Smooth muscle cell of the pulmonary artery (primary cell): ENCODE measurements around the gene PRPH2. TPM values are rescaled to one million over a fixed set of nuclear protein-coding genes. Genes with fewer than 3 reads are reported as not detected.

Source experiments
- total RNA-seq: library from RNA; depleted of rRNA; stranded (reverse); fragments of >200 nt; gene quantifications from 2 replicates; pipeline ENCODE4 v1.2.3, GENCODE V29; 2014

The PRPH2 gene
- 0.50 and 0.91 TPM in 2 replicates for total RNA-seq

GRCh38 chr6:42722497-42722896 is at the start of gene PRPH2:
TSS of gene PRPH2 (minus strand) at chr6:42722597. CDS start at chr6:42722334, 263 bp downstream.

GRCh38 chr6:42745640-42746462 is 23.5 kb upstream of the PRPH2 start, which contains the start of gene TBCC:
TSS of gene TBCC (minus strand) at chr6:42746103. CDS start at chr6:42746073, 30 bp downstream.

Other genes starting within 250 kb of the PRPH2 start
- 27.7 and 34.8 TPM in 2 replicates for gene UBR2, start 158.6 kb downstream of the PRPH2 start, total RNA-seq
- gene TBCC, start 23.5 kb upstream of the PRPH2 start, total RNA-seq, result 26.1 and 30.4 TPM in 2 replicates
- gene BICRAL, start 59.5 kb upstream of the PRPH2 start, total RNA-seq, result 8.0 and 8.8 TPM in 2 replicates
- gene RPL7L1, start 157.0 kb upstream of the PRPH2 start, total RNA-seq, result 106 and 120 TPM in 2 replicates
- not detected in 2 replicates for gene PTCRA, start 193.5 kb upstream of the PRPH2 start, total RNA-seq
- 49.1 and 62.5 TPM in 2 replicates for gene CNPY3, start 206.9 kb upstream of the PRPH2 start, total RNA-seq
- gene GNMT, start 238.2 kb upstream of the PRPH2 start, total RNA-seq, result 0.13 and 0.36 TPM in 2 replicates